Measurements from ENCODE around the gene SLC35F4.

DNA sequence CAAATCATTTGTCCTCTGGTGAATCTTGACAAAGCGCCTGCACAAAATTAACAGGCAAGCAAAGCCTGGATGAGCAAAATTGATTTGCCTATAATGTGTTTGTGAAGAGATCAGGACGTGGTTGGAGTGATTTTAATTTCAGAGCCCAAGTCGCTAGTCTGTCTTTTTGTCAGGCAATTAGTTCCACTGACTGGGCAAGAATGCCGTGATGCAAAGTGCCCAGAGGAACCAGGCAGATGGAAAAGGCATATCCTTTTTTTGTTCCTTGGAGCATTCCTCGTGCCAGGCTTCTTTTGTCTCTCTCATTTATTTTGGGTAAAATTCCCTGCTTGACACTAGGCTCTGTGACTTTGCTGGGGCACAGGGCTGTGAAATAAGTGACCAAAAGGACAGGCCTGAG, 306.3 kb downstream of the SLC35F4 start:
- TF ChIP-seq, protein P1, sequence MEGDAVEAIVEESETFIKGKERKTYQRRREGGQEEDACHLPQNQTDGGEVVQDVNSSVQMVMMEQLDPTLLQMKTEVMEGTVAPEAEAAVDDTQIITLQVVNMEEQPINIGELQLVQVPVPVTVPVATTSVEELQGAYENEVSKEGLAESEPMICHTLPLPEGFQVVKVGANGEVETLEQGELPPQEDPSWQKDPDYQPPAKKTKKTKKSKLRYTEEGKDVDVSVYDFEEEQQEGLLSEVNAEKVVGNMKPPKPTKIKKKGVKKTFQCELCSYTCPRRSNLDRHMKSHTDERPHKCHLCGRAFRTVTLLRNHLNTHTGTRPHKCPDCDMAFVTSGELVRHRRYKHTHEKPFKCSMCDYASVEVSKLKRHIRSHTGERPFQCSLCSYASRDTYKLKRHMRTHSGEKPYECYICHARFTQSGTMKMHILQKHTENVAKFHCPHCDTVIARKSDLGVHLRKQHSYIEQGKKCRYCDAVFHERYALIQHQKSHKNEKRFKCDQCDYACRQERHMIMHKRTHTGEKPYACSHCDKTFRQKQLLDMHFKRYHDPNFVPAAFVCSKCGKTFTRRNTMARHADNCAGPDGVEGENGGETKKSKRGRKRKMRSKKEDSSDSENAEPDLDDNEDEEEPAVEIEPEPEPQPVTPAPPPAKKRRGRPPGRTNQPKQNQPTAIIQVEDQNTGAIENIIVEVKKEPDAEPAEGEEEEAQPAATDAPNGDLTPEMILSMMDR (IDR thresholded peaks at IDR 0.05): no peak
- no peak for TF ChIP-seq POLR2A (IDR thresholded peaks at IDR 0.05)

All from suprapubic skin (tissue), 3 donors.